Measurements from ENCODE around the gene TAL1. TPM values are rescaled to one million over a fixed set of nuclear protein-coding genes. Genes with fewer than 3 reads are reported as not detected.
A peak's percentile ranks its signal among the peaks of the same experiment; 100 is the strongest.

TAL1 gene
- total and polyA plus RNA-seq, 7 donors = 1.2 to 3.9 (median 2.7) TPM; not detected in 1

- DNase-seq = no peak
- TF ChIP-seq POLR2A (IDR thresholded peaks at IDR 0.05) (no peak), EP300 (IDR thresholded peaks at IDR 0.05) (no peak), CTCF (IDR thresholded peaks at IDR 0.05) (peak in 1 of 4 experiments; percentile 29)
- Histone ChIP-seq H3K9me3 (no peaks in the 10 kb centered on the region), H3K4me1 (no peaks in the 10 kb centered on the region), H3K4me3 (no peak overlapping the region), H3K27ac (no peak overlapping the region), H3K36me3 (no peaks in the 10 kb centered on the region), H3K27me3 (no peaks in the 10 kb centered on the region)
- 65 to 86% methylated on average over 1 of the region's 1 CpG for WGBS, 2 donors
- intact Hi-C loops (cut with DNase I) = no loop called here
Measured at GRCh38 chr1:47262787-47263413, 30.9 kb upstream of the TAL1 start.

- no peak for DNase-seq
- H3K27ac ChIP-seq = no peak overlapping the region
- no peaks in the 10 kb centered on the region for H3K36me3 ChIP-seq
- H3K4me1 ChIP-seq = no peaks in the 10 kb centered on the region
- H3K9me3 ChIP-seq = no peaks in the 10 kb centered on the region
- no peak for TF ChIP-seq EP300 (IDR thresholded peaks at IDR 0.05)
- no peak for TF ChIP-seq POLR2A (IDR thresholded peaks at IDR 0.05)
- TF ChIP-seq POLR2AphosphoS5 (IDR thresholded peaks at IDR 0.05) = no peak
- TF ChIP-seq CTCF (IDR thresholded peaks at IDR 0.05) = no peak
- no peak overlapping the region for H3K4me3 ChIP-seq
- WGBS, 2 donors = 76 to 83% methylated on average over 2 of the region's 2 CpGs
- no peaks in the 10 kb centered on the region for H3K27me3 ChIP-seq
- intact Hi-C loops (cut with DNase I) = no loop called here
Measured at GRCh38 chr1:47257224-47257623, 25.2 kb upstream of the TAL1 start.

- intact Hi-C loops (cut with DNase I) = no loop called here
- WGBS, 2 donors = 93 to 97% methylated on average over 5 of the region's 5 CpGs
- no peaks in the 10 kb centered on the region for H3K27me3 ChIP-seq
- no peaks in the 10 kb centered on the region for H3K9me3 ChIP-seq
- no peaks in the 10 kb centered on the region for H3K4me1 ChIP-seq
- TF ChIP-seq EP300 (IDR thresholded peaks at IDR 0.05) (no peak), POLR2A (IDR thresholded peaks at IDR 0.05) (no peak), CTCF (IDR thresholded peaks at IDR 0.05) (no peak), POLR2AphosphoS5 (IDR thresholded peaks at IDR 0.05) (no peak)
- H3K4me3 ChIP-seq = no peak overlapping the region
- no peak overlapping the region for H3K27ac ChIP-seq
- no peaks in the 10 kb centered on the region for H3K36me3 ChIP-seq
- no peak for DNase-seq
Measured at GRCh38 chr1:47252795-47253194, 20.8 kb upstream of the TAL1 start.

- Histone ChIP-seq H3K36me3 (no peaks in the 10 kb centered on the region), H3K27me3 (no peaks in the 10 kb centered on the region), H3K4me1 (no peaks in the 10 kb centered on the region), H3K27ac (no peak overlapping the region), H3K9me3 (no peaks in the 10 kb centered on the region), H3K4me3 (no peak overlapping the region)
- intact Hi-C loops (cut with DNase I) = no loop called here
- no peak for DNase-seq
- 93 to 94% methylated on average over 1 of the region's 1 CpG for WGBS, 2 donors
- TF ChIP-seq POLR2A (IDR thresholded peaks at IDR 0.05) (no peak), CTCF (IDR thresholded peaks at IDR 0.05) (no peak), POLR2AphosphoS5 (IDR thresholded peaks at IDR 0.05) (no peak), EP300 (IDR thresholded peaks at IDR 0.05) (no peak)
Measured at GRCh38 chr1:47252369-47252768, 20.3 kb upstream of the TAL1 start.

GRCh38 chr1:47249755-47250154, 17.7 kb upstream of the TAL1 start:
- H3K4me1 ChIP-seq = no peaks in the 10 kb centered on the region
- H3K27ac ChIP-seq = no peak overlapping the region
- no peaks in the 10 kb centered on the region for H3K36me3 ChIP-seq
- no peak overlapping the region for H3K4me3 ChIP-seq
- H3K9me3 ChIP-seq = no peaks in the 10 kb centered on the region
- intact Hi-C loops (cut with DNase I) = no loop called here
- no peak for DNase-seq
- 93 to 96% methylated on average over 3 of the region's 3 CpGs for WGBS, 2 donors
- no peak for TF ChIP-seq EP300 (IDR thresholded peaks at IDR 0.05)
- TF ChIP-seq POLR2A (IDR thresholded peaks at IDR 0.05) = no peak
- no peak for TF ChIP-seq CTCF (IDR thresholded peaks at IDR 0.05)
- no peak for TF ChIP-seq POLR2AphosphoS5 (IDR thresholded peaks at IDR 0.05)
- peaks cover 0 to 3% (median 0%) of the 10 kb centered on the region in 3 donors for H3K27me3 ChIP-seq
